Measurements from ENCODE around the gene ANO3. TPM values are rescaled to one million over a fixed set of nuclear protein-coding genes. Genes with fewer than 3 reads are reported as not detected.

Gene ANO3
- total RNA-seq, 1 experiment from 2014 or later: not detected

- no peak for DNase-seq
- no peak overlapping the region for H2AFZ ChIP-seq
- H3K27ac ChIP-seq: no peak overlapping the region
- H3K36me3 ChIP-seq (ENCODE audit: low read depth): no peaks in the 10 kb centered on the region
- BruUV-seq (replicated peaks): no TSS peak
- no peaks in the 10 kb centered on the region; the same call in 1 of the 2 replicates for H3K9me3 ChIP-seq (ENCODE audit: insufficient read depth, low read depth)
- no peaks in the 10 kb centered on the region for H3K27me3 ChIP-seq (ENCODE audit: insufficient read depth, low read depth)
- H3K4me3 ChIP-seq: no peak overlapping the region
- ChIA-PET CTCF (no interaction called here), POLR2A (ENCODE audit: unreplicated experiment) (no interaction called here)
- no peaks in the 10 kb centered on the region for H3F3A ChIP-seq (ENCODE audit: insufficient read depth, low read depth)
- TF ChIP-seq EZH2 (IDR thresholded peaks at IDR 0.05; ENCODE audit: low read depth) (no peak), CTCF (conservative IDR thresholded peaks at IDR 0.05) (no peak)
- H3K9me2 ChIP-seq (ENCODE audit: insufficient read depth): no peaks in the 10 kb centered on the region
- H3K4me1 ChIP-seq (replicated peaks; ENCODE audit: insufficient read depth): peaks cover 15% of the 10 kb centered on the region
- no peaks in the 10 kb centered on the region for H4K20me1 ChIP-seq (ENCODE audit: insufficient read depth)
- H3K4me2 ChIP-seq: no peak overlapping the region
- intact Hi-C loops (cut with micrococcal nuclease; ENCODE audit: unreplicated experiment): loop anchor here (5.0 kb wide), 1 partner anchor 73 kb away; no protein-coding TSS in a partner anchor
- H3K79me2 ChIP-seq (ENCODE audit: low read depth): no peaks in the 10 kb centered on the region
Measured at GRCh38 chr11:26573896-26574295, 242.0 kb downstream of the ANO3 start.

GRCh38 chr11:26575946-26576345, 244.0 kb downstream of the ANO3 start:
- Histone ChIP-seq H3K4me1 (replicated peaks; ENCODE audit: insufficient read depth) (peaks cover 32% of the 10 kb centered on the region), H3K27me3 (ENCODE audit: insufficient read depth, low read depth) (no peaks in the 10 kb centered on the region), H3F3A (ENCODE audit: insufficient read depth, low read depth) (peaks cover 7% of the 10 kb centered on the region), H4K20me1 (ENCODE audit: insufficient read depth) (no peaks in the 10 kb centered on the region), H3K9me3 (ENCODE audit: insufficient read depth, low read depth) (no peaks in the 10 kb centered on the region; the same call in 1 of the 2 replicates), H3K9me2 (ENCODE audit: insufficient read depth) (no peaks in the 10 kb centered on the region), H3K36me3 (ENCODE audit: low read depth) (no peaks in the 10 kb centered on the region), H3K4me3 (no peak overlapping the region), H3K79me2 (ENCODE audit: low read depth) (no peaks in the 10 kb centered on the region), H3K27ac (no peak overlapping the region), H3K4me2 (no peak overlapping the region), H2AFZ (no peak overlapping the region)
- intact Hi-C loops (cut with micrococcal nuclease; ENCODE audit: unreplicated experiment): no loop called here
- CTCF ChIA-PET: no interaction called here
- no TSS peak for BruUV-seq (replicated peaks)
- POLR2A ChIA-PET (ENCODE audit: unreplicated experiment): no interaction called here
- no peak for TF ChIP-seq CTCF (conservative IDR thresholded peaks at IDR 0.05)
- DNase-seq: no peak

- TF ChIP-seq CTCF (conservative IDR thresholded peaks at IDR 0.05) (no peak), EZH2 (IDR thresholded peaks at IDR 0.05; ENCODE audit: low read depth) (no peak)
- intact Hi-C loops (cut with micrococcal nuclease; ENCODE audit: unreplicated experiment): no loop called here
- ChIA-PET POLR2A (ENCODE audit: unreplicated experiment) (interaction anchor here (0.6 kb wide), 1 partner anchor 869 kb away, joined by 12 read pairs; no protein-coding TSS in a partner anchor), CTCF (no interaction called here)
- Histone ChIP-seq H3K27ac (no peak overlapping the region), H2AFZ (no peak overlapping the region), H3K4me3 (no peak overlapping the region), H3K36me3 (ENCODE audit: low read depth) (no peaks in the 10 kb centered on the region), H3K79me2 (ENCODE audit: low read depth) (no peaks in the 10 kb centered on the region), H3K9me2 (ENCODE audit: insufficient read depth) (no peaks in the 10 kb centered on the region), H3F3A (ENCODE audit: insufficient read depth, low read depth) (peaks cover 20% of the 10 kb centered on the region), H3K9me3 (ENCODE audit: insufficient read depth, low read depth) (no peaks in the 10 kb centered on the region; the same call in 1 of the 2 replicates), H3K4me1 (replicated peaks; ENCODE audit: insufficient read depth) (peaks cover 39% of the 10 kb centered on the region), H3K27me3 (ENCODE audit: insufficient read depth, low read depth) (no peaks in the 10 kb centered on the region), H4K20me1 (ENCODE audit: insufficient read depth) (no peaks in the 10 kb centered on the region), H3K4me2 (no peak overlapping the region; the same call in 1 of the 2 replicates)
- no TSS peak for BruUV-seq (replicated peaks)
- peak in 1 of 2 experiments; percentile 48 for DNase-seq
Measured at GRCh38 chr11:26578998-26579661, 247.2 kb downstream of the ANO3 start.

All from PC-9 (cell line).